AG04449 (cell line): ENCODE data around the gene DIS3L2.

Experiments used
- CTCF ChIA-PET: fragments of 350-600 bp; formaldehyde crosslinking; extraction: SDS; loops from one replicate; lab custom pipeline; 2021; ENCODE audit warnings: antibody characterized with exemption; lab: Yijun Ruan, JAX
- POLR2A ChIA-PET: fragments of 400-600, 350-600 bp; formaldehyde crosslinking; extraction: SDS; loops from one replicate; lab custom pipeline; 2020; ENCODE audit warnings: antibody characterized with exemption, inconsistent platforms; lab: Yijun Ruan, JAX
- DNase-seq: peaks from one replicate; pipeline ENCODE4 v3.0.0-alpha.2; 2010; ENCODE audit warnings: low read depth, low spot score
- H3K4me3 ChIP-seq: 2 replicates; pipeline ENCODE4 v1.5.1; 2011; ENCODE audit warnings: low read depth, mild to moderate bottlenecking, control low read depth, low read length
- TF ChIP-seq, protein P1 (sequence below): IDR thresholded peaks from one replicate; pipeline ENCODE4 v1.5.1; 2011; ENCODE audit warnings: mild to moderate bottlenecking, moderate library complexity, low read length, control low read depth, inconsistent platforms; ENCODE audit not compliant: insufficient read depth; ENCODE audit errors: missing control alignments

Gene DIS3L2

DNA sequence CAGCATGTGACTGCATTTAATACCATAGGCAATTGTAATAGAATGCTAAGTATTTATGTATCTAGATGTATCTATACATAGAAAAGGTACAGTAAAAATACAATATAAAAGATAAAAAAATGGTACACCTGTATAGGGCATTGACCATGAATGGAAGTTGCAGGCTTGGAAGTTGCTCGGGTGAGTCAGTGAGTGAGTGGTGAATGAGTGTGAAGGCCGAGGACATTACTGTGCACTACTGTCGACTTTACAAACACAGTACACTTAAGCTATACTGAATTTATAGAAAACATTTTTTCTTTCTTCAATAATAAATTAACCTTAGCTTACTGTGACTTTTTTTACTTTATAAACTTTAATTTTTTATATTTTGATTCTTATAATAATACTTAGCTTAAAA lies 8.9 kb downstream of the DIS3L2 start:
- no peak overlapping the region for H3K4me3 ChIP-seq
- ChIA-PET POLR2A (no interaction called here), CTCF (no interaction called here)
- TF ChIP-seq, protein P1, sequence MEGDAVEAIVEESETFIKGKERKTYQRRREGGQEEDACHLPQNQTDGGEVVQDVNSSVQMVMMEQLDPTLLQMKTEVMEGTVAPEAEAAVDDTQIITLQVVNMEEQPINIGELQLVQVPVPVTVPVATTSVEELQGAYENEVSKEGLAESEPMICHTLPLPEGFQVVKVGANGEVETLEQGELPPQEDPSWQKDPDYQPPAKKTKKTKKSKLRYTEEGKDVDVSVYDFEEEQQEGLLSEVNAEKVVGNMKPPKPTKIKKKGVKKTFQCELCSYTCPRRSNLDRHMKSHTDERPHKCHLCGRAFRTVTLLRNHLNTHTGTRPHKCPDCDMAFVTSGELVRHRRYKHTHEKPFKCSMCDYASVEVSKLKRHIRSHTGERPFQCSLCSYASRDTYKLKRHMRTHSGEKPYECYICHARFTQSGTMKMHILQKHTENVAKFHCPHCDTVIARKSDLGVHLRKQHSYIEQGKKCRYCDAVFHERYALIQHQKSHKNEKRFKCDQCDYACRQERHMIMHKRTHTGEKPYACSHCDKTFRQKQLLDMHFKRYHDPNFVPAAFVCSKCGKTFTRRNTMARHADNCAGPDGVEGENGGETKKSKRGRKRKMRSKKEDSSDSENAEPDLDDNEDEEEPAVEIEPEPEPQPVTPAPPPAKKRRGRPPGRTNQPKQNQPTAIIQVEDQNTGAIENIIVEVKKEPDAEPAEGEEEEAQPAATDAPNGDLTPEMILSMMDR, result no peak
- DNase-seq, result no peak

DNA sequence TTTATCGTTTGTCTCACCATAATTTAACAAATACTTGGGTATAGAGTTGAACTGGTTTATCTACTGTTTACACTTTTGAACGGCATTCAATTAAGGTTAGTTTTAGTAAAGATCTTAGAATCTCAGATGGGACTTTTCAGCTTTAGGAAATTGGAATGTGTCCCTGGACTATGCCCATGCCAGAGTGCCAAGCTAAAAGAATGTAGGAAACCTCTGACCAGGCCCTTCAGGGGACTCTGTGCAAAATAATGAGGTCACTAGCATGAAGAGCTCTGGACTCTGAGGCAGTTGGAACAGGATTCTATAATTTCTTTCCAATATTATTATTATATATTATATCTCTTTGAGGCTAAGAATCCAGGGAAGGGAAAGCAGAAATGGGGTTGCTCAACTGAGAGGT lies 13.5 kb downstream of the DIS3L2 start:
- POLR2A ChIA-PET, result no interaction called here
- DNase-seq, result no peak
- H3K4me3 ChIP-seq, result no peak overlapping the region
- TF ChIP-seq, protein P1, result no peak
- CTCF ChIA-PET, result interaction anchor here (1.6 kb wide), 1 partner anchor 12 kb away, joined by 3 read pairs; no protein-coding TSS in a partner anchor

DNA sequence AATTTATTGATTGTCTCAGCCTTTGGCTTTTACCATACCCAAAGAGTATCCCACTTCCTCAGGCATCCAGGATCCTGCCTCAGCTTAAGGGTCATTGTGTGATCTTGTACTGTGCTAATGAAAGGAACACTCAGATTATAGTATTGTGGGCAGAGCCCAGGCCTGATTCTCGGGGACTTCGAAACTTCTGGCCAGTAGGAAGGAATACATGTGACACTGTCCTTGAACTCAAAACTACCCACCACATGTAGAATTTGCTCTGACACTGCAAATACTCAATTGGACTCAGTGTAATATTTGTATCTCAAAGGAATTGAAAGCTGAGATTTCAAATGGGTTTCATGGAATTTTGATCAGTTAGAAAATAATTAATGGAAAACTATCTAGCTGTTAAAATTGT lies 15.9 kb downstream of the DIS3L2 start:
- CTCF ChIA-PET, result no interaction called here
- POLR2A ChIA-PET, result no interaction called here

DNA sequence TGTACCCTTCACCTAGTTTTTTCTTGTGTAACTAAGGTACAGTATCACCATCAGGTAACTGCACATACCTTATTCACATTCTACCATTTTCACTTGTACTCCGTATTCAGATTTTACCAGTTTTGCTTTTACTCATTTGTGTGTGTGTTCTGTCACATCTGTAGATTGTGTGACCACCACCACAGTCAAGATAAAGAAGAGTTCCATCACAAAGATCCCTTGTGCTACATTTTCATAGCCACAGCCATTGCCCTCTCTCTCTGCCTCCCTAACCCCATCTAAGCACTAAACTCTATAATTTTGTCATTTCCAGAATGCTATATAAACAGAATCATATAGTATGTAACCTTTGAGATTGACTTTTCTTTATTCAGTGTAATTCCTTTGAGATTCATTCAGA lies 23.5 kb downstream of the DIS3L2 start:
- ChIA-PET CTCF (interaction anchor here (1.6 kb wide), 1 partner anchor 59 kb away, joined by 5 read pairs; the partner anchor contains the start of gene NPPC), POLR2A (no interaction called here)
- DNase-seq, result no peak
- no peak overlapping the region for H3K4me3 ChIP-seq
- TF ChIP-seq, protein P1, result no peak

More for the DNA sequence above, 15.9 kb downstream of the DIS3L2 start:
- no peak overlapping the region for H3K4me3 ChIP-seq
- no peak for DNase-seq
- TF ChIP-seq, protein P1, result no peak

DNA sequence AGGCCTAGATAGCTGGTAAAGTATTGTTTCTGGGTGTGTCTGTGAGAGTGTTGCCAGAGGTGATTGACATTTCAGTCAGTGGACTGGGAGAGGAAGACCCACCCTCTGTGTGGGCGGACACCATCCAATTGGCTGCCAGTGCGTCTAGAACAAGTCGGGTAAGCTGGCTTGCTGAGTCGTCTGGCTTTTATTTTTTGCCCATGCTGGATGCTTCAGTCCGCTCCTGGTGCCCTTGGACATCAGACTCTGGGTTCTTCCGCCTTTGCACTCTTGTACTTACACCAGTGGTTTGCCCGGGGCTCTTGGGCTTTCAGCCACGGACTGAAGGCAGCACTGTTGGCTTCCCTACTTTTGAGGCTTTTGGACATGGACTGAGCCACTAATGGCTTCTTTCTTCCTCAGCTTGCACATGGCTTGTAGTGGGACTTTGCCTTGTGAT lies 24.3 kb downstream of the DIS3L2 start:
- POLR2A ChIA-PET, result no interaction called here
- DNase-seq, result no peak
- TF ChIP-seq, protein P1, result no peak
- CTCF ChIA-PET, result interaction anchor here (0.6 to 1.6 kb wide), 2 partner anchors 12 to 60 kb away, joined by 3 to 5 read pairs; partner anchors contain the start of gene NPPC
- H3K4me3 ChIP-seq, result no peak overlapping the region

DNA sequence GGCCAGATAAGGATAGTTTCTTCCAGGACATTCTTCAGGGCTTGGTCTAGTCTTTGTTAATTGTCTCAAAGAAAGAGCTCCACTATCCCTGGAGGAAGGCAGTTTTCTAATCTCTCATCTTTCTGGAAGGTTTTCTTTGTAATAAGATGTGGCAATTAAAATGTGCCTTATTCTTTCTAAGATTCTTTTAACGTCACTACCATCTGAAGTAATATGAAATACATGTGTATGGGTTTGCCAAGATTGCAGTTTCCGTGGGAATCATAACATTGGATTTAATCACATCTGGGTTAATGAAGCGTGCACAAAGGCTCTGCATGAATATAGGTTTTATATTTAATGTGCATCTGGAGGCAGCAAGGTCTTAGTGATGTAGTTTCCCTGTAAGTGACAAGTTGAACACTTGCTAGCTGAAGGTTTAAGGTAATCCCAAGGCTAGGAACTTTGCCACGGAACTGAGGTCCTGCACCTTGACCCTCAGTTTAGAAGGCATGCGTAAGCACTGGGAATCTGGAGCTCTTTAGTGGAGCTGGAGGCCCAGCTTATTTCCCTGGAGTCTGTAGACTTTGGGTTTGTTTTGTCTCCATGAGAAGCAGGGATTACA lies 25.7 kb downstream of the DIS3L2 start:
- POLR2A ChIA-PET, result no interaction called here
- TF ChIP-seq, protein P1, result no peak
- no peak overlapping the region for H3K4me3 ChIP-seq
- CTCF ChIA-PET, result interaction anchor here (0.6 to 1.0 kb wide), 5 partner anchors 10 to 62 kb away, joined by 3 to 4 read pairs (median 3); no protein-coding TSS in a partner anchor
- no peak for DNase-seq
